Breast epithelium (tissue), 4 donors: Measurements from ENCODE around the gene CCDC27. TPM values are rescaled to one million over a fixed set of nuclear protein-coding genes. Genes with fewer than 3 reads are reported as not detected.
"Not testable (repeated sequence)": the region's sequence is repeated elsewhere in the genome, so short reads cannot be mapped to it uniquely, and the experiment has no call there.

ENCODE experiments used
- DNase-seq, 2 donors: peaks; one replicate each; pipeline ENCODE4 v3.0.0-alpha.2; 2019; ENCODE audit warnings: low spot score in 2 of 2
- H3K27ac ChIP-seq, 2 donors: fragments of 200-600 bp; sonication (generic) in 1 of 2; one replicate each; pipeline ENCODE4 v1.5.1; 2016 to 2019; ENCODE audit warnings: mild to moderate bottlenecking in 1 of 2
- H3K27me3 ChIP-seq, 2 donors: fragments of 200-600 bp; sonication (generic) in 1 of 2; one replicate each; pipeline versions ENCODE4 v1.5.1 to v1.6.0; 2017 to 2019; ENCODE audit warnings: control low read depth in 1 of 2, mild to moderate bottlenecking in 1 of 2
- H3K36me3 ChIP-seq: fragments of 200-600 bp; one replicate; pipeline ENCODE4 v1.5.1; 2019
- H3K4me1 ChIP-seq, 2 donors: fragments of 200-600 bp; sonication (generic); one replicate each; pipeline ENCODE4 v1.5.1; 2016 to 2019; ENCODE audit warnings: control low read depth in 1 of 2
- H3K4me3 ChIP-seq, 3 donors: fragments of 200-600 bp; sonication (generic); 1 replicate in 2 of 3; 2 replicates in 1 of 3; pipeline ENCODE4 v1.5.1; 2016 to 2019; ENCODE audit warnings: mild to moderate bottlenecking in 3 of 3, moderate library complexity in 2 of 3
- H3K9me3 ChIP-seq, 2 donors: fragments of 200-600 bp; sonication (generic) in 1 of 2; one replicate each; pipeline ENCODE4 v1.5.1; 2016 to 2019; ENCODE audit warnings: control low read depth in 1 of 2
- CTCF ChIP-seq, 3 donors: fragments of 450-650 bp; IDR thresholded peaks; one replicate each; pipeline ENCODE4 v1.5.1; 2016 to 2017; ENCODE audit warnings: antibody characterized with exemption in 3 of 3, mild to moderate bottlenecking in 3 of 3, moderate library complexity in 3 of 3
- POLR2A ChIP-seq: fragments of 450-650 bp; IDR thresholded peaks from one replicate; pipeline ENCODE4 v1.6.1; 2016; ENCODE audit warnings: antibody characterized with exemption, mild to moderate bottlenecking, moderate library complexity
- POLR2AphosphoS5 ChIP-seq, 3 donors: sonication (generic); formaldehyde crosslinking; IDR thresholded peaks; one replicate each; pipeline ENCODE4 v1.6.1; 2017; ENCODE audit warnings: antibody characterized with exemption in 3 of 3
- intact Hi-C: fragments of 100-400 bp; cut with DNase I; formaldehyde crosslinking; loops from one replicate; pipeline ENCODE4 v1.15.1; 2023; ENCODE audit warnings: low total_unique reads
- total RNA-seq, 3 donors: library from RNA; depleted of rRNA; stranded (reverse); fragments of >200 nt; gene quantifications; one replicate each; pipeline ENCODE4 v1.1.0, GENCODE V29; 2016

CCDC27 gene
- total RNA-seq, 3 donors from 2014 or later, result not detected

DNA sequence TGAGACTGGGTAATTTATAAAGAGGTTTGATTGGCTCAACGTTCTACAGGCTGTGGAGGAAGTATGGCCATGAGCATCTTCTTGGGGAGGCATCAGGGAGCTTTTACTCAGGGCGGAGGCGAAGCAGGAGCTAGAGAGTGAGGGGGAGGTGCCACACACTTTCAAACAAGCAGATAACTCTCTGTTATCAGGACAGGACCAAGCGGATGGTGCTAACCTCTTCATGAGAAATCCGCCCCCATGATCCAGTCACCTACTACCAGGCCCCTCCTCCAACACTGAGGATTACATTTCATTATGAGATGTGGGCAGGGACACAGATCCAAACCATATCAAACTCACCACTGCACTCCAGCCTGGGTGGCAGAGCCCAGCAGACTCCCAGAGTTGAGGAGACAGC is 55.5 kb downstream of the CCDC27 start:
- no peak for DNase-seq
- Histone ChIP-seq H3K9me3 (no peaks in the 10 kb centered on the region), H3K27ac (no peak overlapping the region), H3K4me1 (no peaks in the 10 kb centered on the region), H3K36me3 (no peaks in the 10 kb centered on the region), H3K4me3 (no peak overlapping the region), H3K27me3 (peaks cover 0 to 8% of the 10 kb centered on the region in 2 donors)
- intact Hi-C loops, result no loop called here
- TF ChIP-seq POLR2AphosphoS5 (IDR thresholded peaks at IDR 0.05) (no peak), POLR2A (no peak), CTCF (IDR thresholded peaks at IDR 0.05) (no peak)

DNA sequence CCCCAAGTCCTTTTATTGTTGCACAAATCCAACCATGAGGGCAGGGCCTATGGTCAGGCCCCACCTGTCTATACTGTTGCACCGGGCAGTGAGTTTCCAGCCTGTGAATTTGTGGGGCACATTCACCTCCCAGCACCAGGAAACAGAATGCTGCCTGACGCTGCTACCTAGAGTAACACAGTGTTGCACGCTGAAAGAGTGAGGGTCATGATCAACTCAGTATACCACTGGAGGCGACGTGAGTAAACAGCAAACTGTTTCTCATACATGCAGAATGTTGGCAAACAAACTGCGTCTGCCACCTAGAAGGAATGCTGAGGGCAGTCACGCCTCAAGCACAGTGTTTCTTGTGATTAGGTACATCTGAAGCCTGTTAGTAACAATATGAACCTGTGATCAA is 57.4 kb downstream of the CCDC27 start:
- H3K27me3 ChIP-seq, result no peaks in the 10 kb centered on the region
- intact Hi-C loops, result no loop called here
- no peaks in the 10 kb centered on the region for H3K36me3 ChIP-seq
- TF ChIP-seq POLR2AphosphoS5 (IDR thresholded peaks at IDR 0.05) (no peak), POLR2A (no peak), CTCF (IDR thresholded peaks at IDR 0.05) (no peak)
- no peak overlapping the region for H3K27ac ChIP-seq
- no peak for DNase-seq
- H3K9me3 ChIP-seq, result no peaks in the 10 kb centered on the region
- no peaks in the 10 kb centered on the region for H3K4me1 ChIP-seq
- no peak overlapping the region for H3K4me3 ChIP-seq

GRCh38 chr1:3810149-3810761 is 58.0 kb downstream of the CCDC27 start:
- H3K9me3 ChIP-seq, H3K27me3 ChIP-seq, intact Hi-C loops, H3K36me3 ChIP-seq, H3K4me1 ChIP-seq, H3K27ac ChIP-seq, DNase-seq, H3K4me3 ChIP-seq: not testable (repeated sequence)

DNA sequence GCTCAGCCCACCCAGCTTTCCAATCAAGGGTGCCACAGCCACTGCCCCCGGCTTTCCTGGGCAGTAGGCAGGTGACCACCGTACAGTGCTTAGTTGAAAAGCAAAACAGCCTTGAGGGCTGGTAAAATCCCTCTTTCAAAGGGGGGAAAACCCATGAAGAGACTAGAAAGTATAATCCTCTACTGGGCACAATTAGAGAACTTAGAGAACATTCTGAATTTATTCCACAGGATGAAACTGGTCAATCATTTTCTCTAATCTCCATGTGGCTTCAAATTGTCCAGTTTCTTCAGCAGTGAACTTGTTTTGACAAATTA is 59.3 kb downstream of the CCDC27 start:
- DNase-seq, result no peak
- H3K4me1 ChIP-seq, result no peaks in the 10 kb centered on the region
- no peaks in the 10 kb centered on the region for H3K9me3 ChIP-seq
- intact Hi-C loops, result no loop called here
- H3K27me3 ChIP-seq, result no peaks in the 10 kb centered on the region
- no peak overlapping the region for H3K27ac ChIP-seq
- no peak overlapping the region for H3K4me3 ChIP-seq
- TF ChIP-seq CTCF (IDR thresholded peaks at IDR 0.05) (no peak), POLR2AphosphoS5 (IDR thresholded peaks at IDR 0.05) (no peak), POLR2A (no peak)
- H3K36me3 ChIP-seq, result no peaks in the 10 kb centered on the region

DNA sequence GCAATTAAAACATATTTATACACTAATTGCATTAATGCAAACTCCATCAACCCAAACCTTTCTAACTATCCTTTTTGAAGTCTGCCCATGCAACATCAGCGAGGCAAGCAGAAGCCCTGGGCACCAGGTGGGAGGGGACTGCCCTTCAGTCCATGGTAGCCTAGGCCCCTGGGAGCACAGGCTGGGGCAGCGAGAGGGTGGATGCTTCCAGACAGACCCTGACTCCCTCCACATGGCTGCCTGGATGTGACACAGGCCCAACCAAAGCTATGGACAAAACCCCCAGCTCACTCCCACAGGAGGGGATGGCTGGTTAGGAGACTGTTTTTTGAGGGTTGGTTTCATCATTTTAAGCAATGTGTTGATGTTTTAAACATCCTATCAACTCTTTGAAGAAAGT is 61.8 kb downstream of the CCDC27 start:
- Histone ChIP-seq H3K27me3 (no peaks in the 10 kb centered on the region), H3K36me3 (no peaks in the 10 kb centered on the region), H3K4me3 (no peak overlapping the region), H3K27ac (no peak overlapping the region), H3K4me1 (no peaks in the 10 kb centered on the region), H3K9me3 (no peaks in the 10 kb centered on the region)
- intact Hi-C loops, result no loop called here
- DNase-seq, result no peak
- no peak for TF ChIP-seq POLR2AphosphoS5 (IDR thresholded peaks at IDR 0.05)
- TF ChIP-seq CTCF (IDR thresholded peaks at IDR 0.05), result no peak
- TF ChIP-seq POLR2A, result no peak
